GM04504 (cell line): ENCODE measurements around the gene PRDM10.

Experiments
- DNase-seq: peaks from one replicate; pipeline ENCODE4 v3.0.0-alpha.2; 2012; ENCODE audit warnings: low read depth

Gene PRDM10

GRCh38 chr11:130006929-130007328 is 4.3 kb upstream of the PRDM10 start:
- DNase-seq: no peak

- DNase-seq: no peak
Measured at GRCh38 chr11:130003717-130004001, 1.0 kb upstream of the PRDM10 start.

GRCh38 chr11:130002846-130003716 is 446 bp upstream of the PRDM10 start:
- DNase-seq: peak; percentile 99

GRCh38 chr11:130001461-130002351 is 929 bp downstream of the PRDM10 start:
- DNase-seq: no peak

- no peak for DNase-seq
Measured at GRCh38 chr11:130000552-130001176, 2.0 kb downstream of the PRDM10 start.

- no peak for DNase-seq
Measured at GRCh38 chr11:129999407-129999806, 3.2 kb downstream of the PRDM10 start.

GRCh38 chr11:129998905-129999304 is 3.7 kb downstream of the PRDM10 start:
- no peak for DNase-seq

- no peak for DNase-seq
Measured at GRCh38 chr11:129998107-129998506, 4.5 kb downstream of the PRDM10 start.

- DNase-seq: no peak
Measured at GRCh38 chr11:129997513-129997912, 5.1 kb downstream of the PRDM10 start.

GRCh38 chr11:129996113-129996870 is 6.3 kb downstream of the PRDM10 start:
- no peak for DNase-seq

GRCh38 chr11:129995163-129995562 is 7.5 kb downstream of the PRDM10 start:
- no peak for DNase-seq

GRCh38 chr11:129992161-129992944 is 10.3 kb downstream of the PRDM10 start:
- DNase-seq: no peak

GRCh38 chr11:129989149-129989813 is 13.4 kb downstream of the PRDM10 start:
- DNase-seq: no peak

- no peak for DNase-seq
Measured at GRCh38 chr11:129987950-129988349, 14.7 kb downstream of the PRDM10 start.

- no peak for DNase-seq
Measured at GRCh38 chr11:129985823-129986222, 16.8 kb downstream of the PRDM10 start.

GRCh38 chr11:129980086-129980485 is 22.5 kb downstream of the PRDM10 start:
- no peak for DNase-seq

- no peak for DNase-seq
Measured at GRCh38 chr11:129979046-129979605, 23.5 kb downstream of the PRDM10 start.

- no peak for DNase-seq
Measured at GRCh38 chr11:129978447-129978846, 24.2 kb downstream of the PRDM10 start.

- no peak for DNase-seq
Measured at GRCh38 chr11:129976328-129976727, 26.3 kb downstream of the PRDM10 start.

GRCh38 chr11:129975543-129975942 is 27.1 kb downstream of the PRDM10 start:
- DNase-seq: no peak
